ENCODE results near the gene CAND1. TPM values are rescaled to one million over a fixed set of nuclear protein-coding genes. Genes with fewer than 3 reads are reported as not detected.

Gene CAND1
- total and polyA plus RNA-seq, 5 donors from 2014 or later, result 69.9 to 111 (median 81.1) TPM

DNA sequence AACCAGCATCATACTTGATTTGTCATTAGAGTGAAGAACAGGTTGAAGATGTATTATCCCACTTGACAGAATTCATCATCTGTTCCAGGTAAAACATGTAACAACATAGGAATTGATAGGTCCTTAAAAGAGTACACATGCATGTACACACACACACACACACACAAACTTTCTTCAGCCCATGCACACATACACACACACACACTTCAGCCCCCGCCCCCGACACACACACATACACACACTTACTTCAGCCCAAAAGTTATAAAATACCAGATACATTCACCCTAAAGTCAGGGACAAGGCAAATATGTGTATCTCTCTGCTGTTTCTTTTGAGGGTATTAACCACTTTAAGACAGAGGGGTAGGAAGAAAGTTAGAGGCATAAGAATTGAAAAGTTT lies 15.4 kb downstream of the CAND1 start:
- Mint-ChIP-seq H3K27me3 (no peaks in the 10 kb centered on the region), H3K4me1 (peaks cover 46 to 69% (median 53%) of the 10 kb centered on the region in 4 donors), H3K36me3 (peaks cover 28% of the 10 kb centered on the region), H3K27ac (peak overlapping the region in 2 of 3 donors; percentile 3 to 8), H3K9me3 (no peaks in the 10 kb centered on the region), H3K4me3 (no peak overlapping the region)
- Histone ChIP-seq H3K4me3 (ENCODE audit: low read depth, low read length) (no peak overlapping the region), H3K4me1 (ENCODE audit: control insufficient read depth, insufficient read depth, low read length, poor library complexity, severe bottlenecking) (peaks cover 16% of the 10 kb centered on the region), H3K27me3 (ENCODE audit: control insufficient read depth, insufficient read depth, low read length) (no peaks in the 10 kb centered on the region), H3K36me3 (ENCODE audit: control insufficient read depth, insufficient read depth, low read length) (peaks cover 31% of the 10 kb centered on the region), H3K27ac (ENCODE audit: insufficient read depth, low read length, poor library complexity, severe bottlenecking) (no peak overlapping the region), H3K9me3 (ENCODE audit: control insufficient read depth in 2 of 2, low read length in 2 of 2) (no peaks in the 10 kb centered on the region)
- no peak for ATAC-seq (ENCODE audit: low read depth in 2 of 2)
- no peak for DNase-seq

DNA sequence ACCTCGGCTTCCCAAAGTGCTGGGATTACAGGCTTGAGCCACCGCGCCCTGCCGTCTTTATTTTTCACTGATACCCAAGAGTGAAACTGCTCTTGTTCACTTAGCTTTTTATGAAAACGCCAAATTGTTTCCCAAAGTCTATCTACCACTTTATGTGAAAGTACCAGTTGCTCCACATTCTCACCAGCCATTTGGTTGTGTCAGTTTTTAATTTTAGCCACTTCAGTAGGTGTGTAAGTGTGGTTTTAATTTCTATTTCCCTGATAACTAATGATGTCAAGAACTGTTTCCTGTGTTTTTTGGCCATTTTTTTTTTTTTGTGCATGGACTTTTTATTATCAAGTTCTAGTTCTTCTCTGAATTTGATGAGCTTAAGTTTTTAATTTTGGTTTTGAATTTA lies 17.1 kb downstream of the CAND1 start:
- no peak overlapping the region for H3K27ac ChIP-seq (ENCODE audit: insufficient read depth, low read length, poor library complexity, severe bottlenecking)
- Mint-ChIP-seq H3K27ac (peak overlapping the region in 1 of 3 donors; percentile 15), H3K9me3 (no peaks in the 10 kb centered on the region), H3K4me1 (peaks cover 45 to 74% (median 48%) of the 10 kb centered on the region in 4 donors), H3K4me3 (peak overlapping the region in 1 of 4 donors; percentile 47), H3K27me3 (no peaks in the 10 kb centered on the region), H3K36me3 (peaks cover 44% of the 10 kb centered on the region)
- H3K27me3 ChIP-seq (ENCODE audit: control insufficient read depth, insufficient read depth, low read length), result no peaks in the 10 kb centered on the region
- H3K4me1 ChIP-seq (ENCODE audit: control insufficient read depth, insufficient read depth, low read length, poor library complexity, severe bottlenecking), result peaks cover 14% of the 10 kb centered on the region
- no peak for DNase-seq
- ATAC-seq (ENCODE audit: low read depth in 2 of 2), result no peak
- H3K9me3 ChIP-seq (ENCODE audit: control insufficient read depth in 2 of 2, low read length in 2 of 2), result no peaks in the 10 kb centered on the region
- H3K4me3 ChIP-seq (ENCODE audit: low read depth, low read length), result no peak overlapping the region
- peaks cover 34% of the 10 kb centered on the region for H3K36me3 ChIP-seq (ENCODE audit: control insufficient read depth, insufficient read depth, low read length)

DNA sequence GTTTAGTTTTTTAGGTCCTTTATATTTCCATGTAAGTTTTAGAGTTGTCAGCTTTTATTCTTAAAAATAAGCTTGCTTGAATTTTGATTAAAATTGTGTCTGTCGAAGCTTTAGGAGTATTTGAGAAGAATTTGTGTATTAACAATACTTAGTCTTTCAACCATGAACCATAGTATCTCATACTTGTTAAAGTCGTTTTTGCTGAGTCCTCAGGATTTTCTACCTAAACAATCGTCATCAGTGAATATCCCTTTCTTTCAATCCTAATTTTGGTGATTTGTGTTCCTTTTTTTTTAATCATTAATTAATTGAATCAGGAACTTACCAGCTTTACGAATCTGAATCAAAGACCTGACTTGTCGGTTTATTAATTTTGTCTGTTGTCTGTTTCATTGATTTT lies 18.2 kb downstream of the CAND1 start:
- H3K27me3 ChIP-seq (ENCODE audit: control insufficient read depth, insufficient read depth, low read length), result no peaks in the 10 kb centered on the region
- no peak overlapping the region for H3K4me3 ChIP-seq (ENCODE audit: low read depth, low read length)
- Mint-ChIP-seq H3K27me3 (no peaks in the 10 kb centered on the region), H3K4me1 (peaks cover 37 to 69% (median 43%) of the 10 kb centered on the region in 4 donors), H3K4me3 (peak overlapping the region in 1 of 4 donors; percentile 8), H3K27ac (no peak overlapping the region), H3K9me3 (no peaks in the 10 kb centered on the region), H3K36me3 (peaks cover 38% of the 10 kb centered on the region)
- DNase-seq (no peak), ATAC-seq (ENCODE audit: low read depth in 2 of 2) (no peak)
- peaks cover 10% of the 10 kb centered on the region for H3K4me1 ChIP-seq (ENCODE audit: control insufficient read depth, insufficient read depth, low read length, poor library complexity, severe bottlenecking)
- H3K36me3 ChIP-seq (ENCODE audit: control insufficient read depth, insufficient read depth, low read length), result peaks cover 29% of the 10 kb centered on the region
- H3K9me3 ChIP-seq (ENCODE audit: control insufficient read depth in 2 of 2, low read length in 2 of 2), result no peaks in the 10 kb centered on the region
- no peak overlapping the region for H3K27ac ChIP-seq (ENCODE audit: insufficient read depth, low read length, poor library complexity, severe bottlenecking)

DNA sequence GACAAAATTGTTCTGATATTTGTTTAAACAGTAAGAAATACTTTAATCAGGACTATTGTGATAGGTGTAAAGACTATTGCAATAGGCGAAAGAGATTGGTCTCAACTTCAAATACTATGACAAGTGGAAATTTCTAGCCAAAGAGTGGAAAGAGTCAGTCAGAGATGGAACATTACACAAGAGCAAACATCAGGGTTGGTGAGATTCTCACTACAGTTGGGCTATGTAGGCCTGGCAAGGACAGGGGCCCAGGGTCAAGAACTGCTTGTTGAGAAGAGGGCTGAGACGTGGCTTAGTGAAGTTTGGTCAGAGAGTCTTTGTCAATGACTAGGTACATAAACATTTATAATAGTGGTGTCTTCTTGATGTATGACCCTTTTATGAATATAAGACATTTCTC lies 19.4 kb downstream of the CAND1 start:
- peaks cover 19% of the 10 kb centered on the region for H3K36me3 ChIP-seq (ENCODE audit: control insufficient read depth, insufficient read depth, low read length)
- Mint-ChIP-seq H3K4me1 (peaks cover 38 to 71% (median 42%) of the 10 kb centered on the region in 4 donors), H3K27me3 (no peaks in the 10 kb centered on the region), H3K9me3 (no peaks in the 10 kb centered on the region), H3K4me3 (peak overlapping the region in 1 of 4 donors; percentile 46), H3K27ac (peak overlapping the region; percentile 3 to 87 (median 65)), H3K36me3 (peaks cover 38% of the 10 kb centered on the region)
- H3K4me1 ChIP-seq (ENCODE audit: control insufficient read depth, insufficient read depth, low read length, poor library complexity, severe bottlenecking), result peaks cover 10% of the 10 kb centered on the region
- no peak for ATAC-seq (ENCODE audit: low read depth in 2 of 2)
- H3K27ac ChIP-seq (ENCODE audit: insufficient read depth, low read length, poor library complexity, severe bottlenecking), result no peak overlapping the region
- no peak for DNase-seq
- H3K4me3 ChIP-seq (ENCODE audit: low read depth, low read length), result no peak overlapping the region
- H3K27me3 ChIP-seq (ENCODE audit: control insufficient read depth, insufficient read depth, low read length), result no peaks in the 10 kb centered on the region
- no peaks in the 10 kb centered on the region for H3K9me3 ChIP-seq (ENCODE audit: control insufficient read depth in 2 of 2, low read length in 2 of 2)

DNA sequence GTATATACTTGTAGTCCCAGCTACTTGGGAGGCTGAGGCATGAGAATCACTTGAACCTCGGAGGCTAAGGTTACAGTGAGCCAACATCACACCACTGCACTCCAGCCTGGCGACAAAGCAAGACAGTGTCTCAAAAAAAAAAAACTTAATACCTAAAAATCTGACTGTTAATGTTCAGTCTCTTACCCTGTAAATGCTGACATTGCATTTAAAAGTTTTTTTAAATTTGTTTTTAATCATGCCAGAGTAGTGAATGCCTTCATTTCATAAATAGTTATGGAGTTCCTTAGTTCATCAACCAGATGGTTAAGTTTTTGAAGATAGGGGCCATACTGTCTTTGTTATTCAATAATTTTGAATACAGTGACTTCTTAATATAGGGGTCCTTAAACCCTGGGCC lies 21.2 kb downstream of the CAND1 start:
- H3K4me1 Mint-ChIP-seq, result peaks cover 32 to 67% (median 36%) of the 10 kb centered on the region in 4 donors
- Histone ChIP-seq H3K27me3 (ENCODE audit: control insufficient read depth, insufficient read depth, low read length) (no peaks in the 10 kb centered on the region), H3K4me3 (ENCODE audit: low read depth, low read length) (no peak overlapping the region), H3K9me3 (ENCODE audit: control insufficient read depth in 2 of 2, low read length in 2 of 2) (no peaks in the 10 kb centered on the region), H3K4me1 (ENCODE audit: control insufficient read depth, insufficient read depth, low read length, poor library complexity, severe bottlenecking) (peaks cover 3% of the 10 kb centered on the region), H3K36me3 (ENCODE audit: control insufficient read depth, insufficient read depth, low read length) (peaks cover 24% of the 10 kb centered on the region), H3K27ac (ENCODE audit: insufficient read depth, low read length, poor library complexity, severe bottlenecking) (no peak overlapping the region)
- H3K9me3 Mint-ChIP-seq, result no peaks in the 10 kb centered on the region
- no peak overlapping the region for H3K4me3 Mint-ChIP-seq
- H3K27me3 Mint-ChIP-seq, result no peaks in the 10 kb centered on the region
- peaks cover 41% of the 10 kb centered on the region for H3K36me3 Mint-ChIP-seq
- ATAC-seq (ENCODE audit: low read depth in 2 of 2) (no peak), DNase-seq (no peak)
- H3K27ac Mint-ChIP-seq, result peak overlapping the region in 1 of 3 donors; percentile 62

DNA sequence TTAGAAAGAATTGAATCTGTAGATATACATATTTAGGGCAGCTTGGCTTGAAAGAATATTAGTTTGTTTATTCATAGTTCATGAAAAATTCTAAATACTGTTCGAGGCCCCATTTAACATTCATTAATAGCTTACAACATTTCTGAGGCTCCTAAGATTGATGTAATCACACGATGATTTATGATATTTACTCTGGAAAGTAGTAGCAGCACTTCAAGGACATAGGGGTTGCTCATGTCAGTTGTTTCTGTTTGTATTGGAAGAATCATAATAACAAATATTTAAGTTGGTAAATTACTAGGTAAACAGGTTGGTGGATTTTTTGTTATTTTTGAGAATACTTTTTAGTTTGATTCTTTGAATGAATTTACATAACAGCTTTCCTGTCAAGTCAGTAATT lies 30.4 kb downstream of the CAND1 start:
- Histone ChIP-seq H3K27me3 (ENCODE audit: control insufficient read depth, insufficient read depth, low read length) (no peaks in the 10 kb centered on the region), H3K4me3 (ENCODE audit: low read depth, low read length) (no peak overlapping the region), H3K4me1 (ENCODE audit: control insufficient read depth, insufficient read depth, low read length, poor library complexity, severe bottlenecking) (no peaks in the 10 kb centered on the region), H3K9me3 (ENCODE audit: control insufficient read depth in 2 of 2, low read length in 2 of 2) (no peaks in the 10 kb centered on the region), H3K36me3 (ENCODE audit: control insufficient read depth, insufficient read depth, low read length) (peaks cover 83% of the 10 kb centered on the region), H3K27ac (ENCODE audit: insufficient read depth, low read length, poor library complexity, severe bottlenecking) (no peak overlapping the region)
- ATAC-seq (ENCODE audit: low read depth in 2 of 2), result no peak
- Mint-ChIP-seq H3K27me3 (no peaks in the 10 kb centered on the region), H3K27ac (no peak overlapping the region), H3K4me3 (no peak overlapping the region), H3K9me3 (no peaks in the 10 kb centered on the region), H3K36me3 (peaks cover 42% of the 10 kb centered on the region), H3K4me1 (peaks cover 23 to 32% (median 28%) of the 10 kb centered on the region in 4 donors)
- no peak for DNase-seq

DNA sequence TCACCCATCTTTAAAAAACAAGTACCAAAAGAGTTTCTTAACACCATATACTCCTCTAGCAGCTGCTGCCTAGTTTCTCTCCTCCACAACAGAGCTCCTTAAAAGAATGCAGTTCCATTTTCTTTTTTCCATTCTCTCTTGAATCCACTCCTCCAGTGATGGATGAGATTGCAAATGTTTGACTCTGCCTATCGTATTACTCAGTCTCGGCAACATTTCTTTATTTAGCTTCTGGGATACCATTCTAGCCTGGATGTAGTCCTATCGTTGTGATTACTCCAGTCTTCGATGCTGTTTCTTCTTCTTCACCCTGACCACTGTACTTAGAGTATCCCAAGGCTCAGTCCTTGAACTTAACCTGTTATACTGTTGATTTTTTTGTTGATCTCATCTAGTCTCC lies 30.8 kb downstream of the CAND1 start:
- H3K4me3 Mint-ChIP-seq, result no peak overlapping the region
- H3K27me3 Mint-ChIP-seq, result no peaks in the 10 kb centered on the region
- peaks cover 39% of the 10 kb centered on the region for H3K36me3 Mint-ChIP-seq
- no peaks in the 10 kb centered on the region for H3K4me1 ChIP-seq (ENCODE audit: control insufficient read depth, insufficient read depth, low read length, poor library complexity, severe bottlenecking)
- no peak overlapping the region for H3K4me3 ChIP-seq (ENCODE audit: low read depth, low read length)
- no peaks in the 10 kb centered on the region for H3K27me3 ChIP-seq (ENCODE audit: control insufficient read depth, insufficient read depth, low read length)
- H3K4me1 Mint-ChIP-seq, result peaks cover 19 to 28% (median 26%) of the 10 kb centered on the region in 4 donors
- no peaks in the 10 kb centered on the region for H3K9me3 ChIP-seq (ENCODE audit: control insufficient read depth in 2 of 2, low read length in 2 of 2)
- no peak for ATAC-seq (ENCODE audit: low read depth in 2 of 2)
- H3K27ac ChIP-seq (ENCODE audit: insufficient read depth, low read length, poor library complexity, severe bottlenecking), result no peak overlapping the region
- no peak for DNase-seq
- peaks cover 84% of the 10 kb centered on the region for H3K36me3 ChIP-seq (ENCODE audit: control insufficient read depth, insufficient read depth, low read length)
- no peaks in the 10 kb centered on the region for H3K9me3 Mint-ChIP-seq
- H3K27ac Mint-ChIP-seq, result peak overlapping the region in 2 of 3 donors; percentile 52 to 77

DNA sequence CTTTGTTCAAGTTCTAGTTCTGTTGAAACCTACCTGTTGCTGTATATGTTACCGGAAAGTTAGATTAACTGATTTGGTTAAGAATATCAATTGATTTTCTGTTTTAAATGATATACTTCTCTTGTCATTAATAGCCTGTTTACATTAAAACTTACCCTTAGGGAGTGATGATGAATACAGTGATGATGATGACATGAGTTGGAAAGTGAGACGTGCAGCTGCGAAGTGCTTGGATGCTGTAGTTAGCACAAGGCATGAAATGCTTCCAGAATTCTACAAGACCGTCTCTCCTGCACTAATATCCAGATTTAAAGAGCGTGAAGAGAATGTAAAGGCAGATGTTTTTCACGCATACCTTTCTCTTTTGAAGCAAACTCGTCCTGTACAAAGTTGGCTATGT lies 33.0 kb downstream of the CAND1 start:
- Mint-ChIP-seq H3K36me3 (peaks cover 48% of the 10 kb centered on the region), H3K27me3 (no peaks in the 10 kb centered on the region), H3K4me3 (no peak overlapping the region), H3K27ac (no peak overlapping the region), H3K4me1 (peaks cover 11 to 30% (median 22%) of the 10 kb centered on the region in 4 donors), H3K9me3 (no peaks in the 10 kb centered on the region)
- Histone ChIP-seq H3K27ac (ENCODE audit: insufficient read depth, low read length, poor library complexity, severe bottlenecking) (no peak overlapping the region), H3K36me3 (ENCODE audit: control insufficient read depth, insufficient read depth, low read length) (peaks cover 91% of the 10 kb centered on the region), H3K9me3 (ENCODE audit: control insufficient read depth in 2 of 2, low read length in 2 of 2) (no peaks in the 10 kb centered on the region), H3K27me3 (ENCODE audit: control insufficient read depth, insufficient read depth, low read length) (no peaks in the 10 kb centered on the region), H3K4me1 (ENCODE audit: control insufficient read depth, insufficient read depth, low read length, poor library complexity, severe bottlenecking) (no peaks in the 10 kb centered on the region), H3K4me3 (ENCODE audit: low read depth, low read length) (no peak overlapping the region)
- ATAC-seq (ENCODE audit: low read depth in 2 of 2) (no peak), DNase-seq (no peak)
